Endometrium (tissue), 2 donors: Measurements from ENCODE around the gene TMEM100.

ENCODE experiments used
- FAIRE-seq: peaks from 2 replicates; lab custom pipeline; 2012; peaks lifted over from hg19 to GRCh38; lab: Jason Lieb, UNC
- donor health status: control.
- donor health status: control.

The TMEM100 gene

GRCh38 chr17:55722742-55723487, at the start of gene TMEM100:
Gene TMEM100, minus strand, starts transcription at chr17:55722864. Its CDS starts 1,794 bp downstream, at chr17:55721070.
- no peak for FAIRE-seq

GRCh38 chr17:55772086-55772485, 49.4 kb upstream of the TMEM100 start:
- FAIRE-seq = no peak

- peak; percentile 33 for FAIRE-seq
These were observed 47.7 kb upstream of the TMEM100 start for GRCh38 chr17:55770196-55770870.

GRCh38 chr17:55769625-55770000, 46.9 kb upstream of the TMEM100 start:
- no peak for FAIRE-seq

GRCh38 chr17:55768936-55769624, 46.4 kb upstream of the TMEM100 start:
- no peak for FAIRE-seq

- no peak for FAIRE-seq
These were observed 42.8 kb upstream of the TMEM100 start for GRCh38 chr17:55765472-55765871.

GRCh38 chr17:55764610-55765009, 41.9 kb upstream of the TMEM100 start:
- FAIRE-seq = no peak

- FAIRE-seq = no peak
These were observed 41.2 kb upstream of the TMEM100 start for GRCh38 chr17:55763856-55764255.

GRCh38 chr17:55762086-55762858, 39.6 kb upstream of the TMEM100 start:
- FAIRE-seq = no peak

GRCh38 chr17:55760643-55761355, 38.1 kb upstream of the TMEM100 start:
- no peak for FAIRE-seq

- no peak for FAIRE-seq
These were observed 35.5 kb upstream of the TMEM100 start for GRCh38 chr17:55758171-55758570.

GRCh38 chr17:55757659-55758058, 35.0 kb upstream of the TMEM100 start:
- FAIRE-seq = no peak

- no peak for FAIRE-seq
These were observed 34.0 kb upstream of the TMEM100 start for GRCh38 chr17:55756689-55757088.

- no peak for FAIRE-seq
These were observed 29.1 kb upstream of the TMEM100 start for GRCh38 chr17:55751720-55752250.

- peak; percentile 61 for FAIRE-seq
These were observed 28.3 kb upstream of the TMEM100 start, which contains the start of gene PCTP for GRCh38 chr17:55750750-55751657. Gene PCTP, plus strand, starts transcription at chr17:55751051. Its CDS starts 53 bp downstream, at chr17:55751104.

- FAIRE-seq = no peak
These were observed 27.3 kb upstream of the TMEM100 start for GRCh38 chr17:55749985-55750384.

GRCh38 chr17:55748841-55749240, 26.2 kb upstream of the TMEM100 start:
- FAIRE-seq = no peak

GRCh38 chr17:55747209-55747608, 24.5 kb upstream of the TMEM100 start:
- FAIRE-seq = no peak

- no peak for FAIRE-seq
These were observed 23.8 kb upstream of the TMEM100 start for GRCh38 chr17:55746466-55746865.

- FAIRE-seq = no peak
These were observed 22.6 kb upstream of the TMEM100 start for GRCh38 chr17:55745258-55745657.
